RWPE1 (cell line): ENCODE results near the gene SLC6A19.

ENCODE experiments used
- CTCF ChIA-PET: fragments of 350-600 bp; sonication (Branson Sonifier 250); formaldehyde crosslinking; extraction: SDS; loops from one replicate; lab custom pipeline; 2021; lab: Yijun Ruan, JAX
- POLR2A ChIA-PET: fragments of 400-600 bp; formaldehyde crosslinking; extraction: SDS; loops from one replicate; lab custom pipeline; 2020; ENCODE audit warnings: antibody characterized with exemption; ENCODE audit not compliant: low non-redundant PET; lab: Yijun Ruan, JAX
- DNase-seq: peaks from one replicate; pipeline ENCODE4 v3.0.0; 2012; ENCODE audit warnings: low spot score
- H3K27ac ChIP-seq: fragments of 450-650 bp; 2 replicates; pipeline ENCODE4 v1.5.1; 2017
- TF ChIP-seq, protein P1 (sequence below): fragments of 450-650 bp; conservative IDR thresholded peaks from 2 replicates; pipeline ENCODE4 v1.5.1; 2017; ENCODE audit warnings: low read depth, mild to moderate bottlenecking

SLC6A19 gene

DNA sequence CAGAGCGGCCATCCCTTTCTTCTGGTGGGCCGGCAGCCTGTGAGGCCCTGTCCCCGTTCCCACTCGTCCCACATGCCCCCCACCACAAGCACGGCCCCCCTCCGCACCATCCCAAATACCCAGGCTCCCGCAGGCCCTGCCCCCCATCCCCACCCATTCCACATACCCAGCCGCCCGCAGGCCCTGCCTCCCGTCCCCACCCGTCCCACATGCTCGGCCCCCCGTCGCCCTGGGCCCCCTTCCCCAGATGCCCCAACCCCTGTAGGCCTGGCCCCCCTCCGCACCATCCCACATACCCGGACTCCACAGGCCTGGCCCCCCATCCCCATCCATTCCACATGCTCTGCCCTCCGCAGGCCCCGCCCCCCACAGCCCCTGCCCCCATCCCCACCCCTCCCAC lies 11.5 kb downstream of the SLC6A19 start:
- no peak for DNase-seq
- no peak overlapping the region for H3K27ac ChIP-seq
- TF ChIP-seq, protein P1, sequence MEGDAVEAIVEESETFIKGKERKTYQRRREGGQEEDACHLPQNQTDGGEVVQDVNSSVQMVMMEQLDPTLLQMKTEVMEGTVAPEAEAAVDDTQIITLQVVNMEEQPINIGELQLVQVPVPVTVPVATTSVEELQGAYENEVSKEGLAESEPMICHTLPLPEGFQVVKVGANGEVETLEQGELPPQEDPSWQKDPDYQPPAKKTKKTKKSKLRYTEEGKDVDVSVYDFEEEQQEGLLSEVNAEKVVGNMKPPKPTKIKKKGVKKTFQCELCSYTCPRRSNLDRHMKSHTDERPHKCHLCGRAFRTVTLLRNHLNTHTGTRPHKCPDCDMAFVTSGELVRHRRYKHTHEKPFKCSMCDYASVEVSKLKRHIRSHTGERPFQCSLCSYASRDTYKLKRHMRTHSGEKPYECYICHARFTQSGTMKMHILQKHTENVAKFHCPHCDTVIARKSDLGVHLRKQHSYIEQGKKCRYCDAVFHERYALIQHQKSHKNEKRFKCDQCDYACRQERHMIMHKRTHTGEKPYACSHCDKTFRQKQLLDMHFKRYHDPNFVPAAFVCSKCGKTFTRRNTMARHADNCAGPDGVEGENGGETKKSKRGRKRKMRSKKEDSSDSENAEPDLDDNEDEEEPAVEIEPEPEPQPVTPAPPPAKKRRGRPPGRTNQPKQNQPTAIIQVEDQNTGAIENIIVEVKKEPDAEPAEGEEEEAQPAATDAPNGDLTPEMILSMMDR: no peak
- ChIA-PET CTCF (no interaction called here), POLR2A (no interaction called here)

DNA sequence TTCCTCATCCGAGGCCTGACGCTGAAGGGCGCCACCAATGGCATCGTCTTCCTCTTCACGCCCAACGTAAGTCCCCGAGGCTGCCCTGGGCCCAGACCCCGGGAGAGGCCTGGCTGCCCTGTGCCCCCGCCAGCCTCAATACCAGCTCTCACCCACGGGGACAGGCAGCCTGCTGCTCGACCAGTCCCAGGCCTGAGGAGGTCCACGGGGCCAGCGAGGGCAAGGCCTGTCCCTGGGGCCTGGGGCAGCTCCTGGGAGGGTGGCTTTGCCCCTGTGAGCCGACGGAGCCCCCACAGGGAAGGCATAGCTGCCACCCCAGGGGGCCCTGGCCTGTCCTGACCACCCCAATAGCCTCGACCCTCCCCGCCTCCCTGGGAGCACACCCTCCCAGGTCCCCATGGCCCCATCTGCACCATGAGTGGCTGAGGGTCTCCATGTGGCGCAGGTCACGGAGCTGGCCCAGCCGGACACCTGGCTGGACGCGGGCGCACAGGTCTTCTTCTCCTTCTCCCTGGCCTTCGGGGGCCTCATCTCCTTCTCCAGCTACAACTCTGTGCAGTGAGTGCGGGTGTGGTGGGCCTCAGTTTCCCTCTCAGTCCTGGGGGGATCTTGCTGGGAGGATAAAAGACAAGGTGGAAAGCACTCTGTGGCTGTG lies 12.2 kb downstream of the SLC6A19 start:
- CTCF ChIA-PET: no interaction called here
- H3K27ac ChIP-seq: no peak overlapping the region
- POLR2A ChIA-PET: no interaction called here
- TF ChIP-seq, protein P1: no peak
- no peak for DNase-seq

DNA sequence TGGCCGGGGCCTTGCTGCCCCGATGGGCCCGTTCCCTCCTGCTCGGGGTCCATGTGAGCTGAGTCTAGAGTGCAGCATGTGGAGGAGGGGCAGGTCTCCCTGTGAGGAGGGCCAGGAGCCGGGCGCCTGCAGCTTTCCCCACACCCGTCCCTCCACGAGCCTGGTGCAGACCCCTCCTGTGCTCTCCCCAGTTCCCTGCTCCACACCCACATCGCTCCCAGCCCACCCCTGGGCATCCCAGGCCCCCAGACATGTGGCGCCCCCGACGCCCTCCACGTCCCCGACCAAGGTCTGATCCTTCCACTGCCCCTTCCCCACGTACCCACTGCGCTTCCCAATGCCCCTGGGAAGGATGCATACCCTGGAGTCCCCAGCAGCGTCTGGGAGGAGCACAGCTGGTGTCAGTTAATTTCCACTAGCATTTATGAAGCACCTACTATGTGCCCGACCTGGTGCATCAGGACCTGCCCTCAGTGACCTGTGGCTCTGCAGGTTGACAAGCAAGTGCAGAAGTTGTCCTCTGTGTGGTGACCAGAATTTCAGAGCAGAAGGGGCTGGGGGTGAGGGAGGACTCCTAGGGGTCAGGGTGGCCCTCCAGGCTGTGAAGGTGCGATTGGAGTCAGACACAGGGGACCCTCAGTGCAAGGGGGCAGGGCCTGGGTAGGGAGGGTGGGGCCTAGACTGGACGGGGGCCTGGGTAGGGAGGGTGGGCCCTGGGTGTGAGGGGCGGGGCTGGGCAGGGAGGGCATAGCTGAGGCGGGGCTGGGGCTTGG lies 13.0 kb downstream of the SLC6A19 start:
- POLR2A ChIA-PET: no interaction called here
- H3K27ac ChIP-seq: no peak overlapping the region
- TF ChIP-seq, protein P1: no peak
- CTCF ChIA-PET: interaction anchor here (0.5 kb wide), 1 partner anchor 387 kb away, joined by 4 read pairs; no protein-coding TSS in a partner anchor
- no peak for DNase-seq

DNA sequence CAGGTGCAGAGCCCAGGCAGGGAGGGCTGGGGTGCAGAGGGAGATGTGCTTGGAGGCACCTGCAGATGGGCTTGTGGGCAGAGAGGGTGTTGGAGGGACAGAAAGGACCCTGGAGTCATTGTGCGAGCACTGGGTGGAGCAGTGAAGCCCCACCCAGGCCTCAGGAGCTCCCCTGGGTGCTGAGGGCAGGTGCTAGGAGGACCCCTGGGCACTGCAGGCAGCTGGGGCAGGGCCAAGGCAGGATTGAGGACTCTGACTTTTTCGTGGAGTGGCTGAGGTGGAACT lies 13.5 kb downstream of the SLC6A19 start:
- POLR2A ChIA-PET: no interaction called here
- TF ChIP-seq, protein P1: no peak
- no peak overlapping the region for H3K27ac ChIP-seq
- CTCF ChIA-PET: interaction anchor here (0.5 kb wide), 1 partner anchor 387 kb away, joined by 4 read pairs; no protein-coding TSS in a partner anchor
- DNase-seq: no peak

DNA sequence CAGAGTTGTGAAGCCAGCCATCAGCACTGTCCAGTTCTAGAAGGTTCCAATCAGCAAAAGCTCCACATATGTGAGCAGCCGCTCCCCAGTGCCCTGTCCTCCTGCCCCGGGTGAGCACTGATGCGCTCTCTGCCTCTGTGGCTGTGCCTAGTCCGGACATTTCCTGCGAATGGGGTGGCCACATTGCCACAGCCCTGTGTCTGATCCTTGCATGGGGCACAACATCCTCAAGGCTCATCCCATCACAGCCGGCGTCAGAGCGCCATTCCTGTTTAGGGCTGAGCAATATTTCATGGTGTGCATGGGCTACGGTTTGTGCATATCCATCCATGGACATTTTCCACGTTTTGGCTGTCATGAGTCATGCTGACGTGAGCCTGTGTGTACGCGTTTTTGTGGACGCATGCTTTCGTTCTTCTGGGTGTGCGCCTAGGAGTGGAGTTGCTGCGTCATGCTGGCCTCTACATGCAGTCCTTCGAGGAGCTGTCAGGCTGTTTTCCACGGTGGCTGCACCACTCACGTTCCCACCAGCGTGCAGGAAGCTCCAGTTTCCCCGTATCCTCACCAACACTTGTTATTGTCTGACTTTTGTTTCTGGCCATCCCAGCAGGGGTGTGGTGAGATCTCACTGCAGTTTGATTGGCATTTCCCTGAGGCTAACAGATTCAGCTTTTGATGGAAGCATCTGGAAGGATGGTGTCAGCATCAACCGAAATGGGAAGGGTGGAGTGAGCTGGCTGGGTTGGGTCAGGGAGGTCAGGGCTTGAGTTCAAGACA lies 14.1 kb downstream of the SLC6A19 start:
- H3K27ac ChIP-seq: no peak overlapping the region
- no peak for DNase-seq
- TF ChIP-seq, protein P1: no peak
- ChIA-PET POLR2A (no interaction called here), CTCF (interaction anchor here (0.5 kb wide), 1 partner anchor 386 kb away, joined by 4 read pairs; no protein-coding TSS in a partner anchor)

DNA sequence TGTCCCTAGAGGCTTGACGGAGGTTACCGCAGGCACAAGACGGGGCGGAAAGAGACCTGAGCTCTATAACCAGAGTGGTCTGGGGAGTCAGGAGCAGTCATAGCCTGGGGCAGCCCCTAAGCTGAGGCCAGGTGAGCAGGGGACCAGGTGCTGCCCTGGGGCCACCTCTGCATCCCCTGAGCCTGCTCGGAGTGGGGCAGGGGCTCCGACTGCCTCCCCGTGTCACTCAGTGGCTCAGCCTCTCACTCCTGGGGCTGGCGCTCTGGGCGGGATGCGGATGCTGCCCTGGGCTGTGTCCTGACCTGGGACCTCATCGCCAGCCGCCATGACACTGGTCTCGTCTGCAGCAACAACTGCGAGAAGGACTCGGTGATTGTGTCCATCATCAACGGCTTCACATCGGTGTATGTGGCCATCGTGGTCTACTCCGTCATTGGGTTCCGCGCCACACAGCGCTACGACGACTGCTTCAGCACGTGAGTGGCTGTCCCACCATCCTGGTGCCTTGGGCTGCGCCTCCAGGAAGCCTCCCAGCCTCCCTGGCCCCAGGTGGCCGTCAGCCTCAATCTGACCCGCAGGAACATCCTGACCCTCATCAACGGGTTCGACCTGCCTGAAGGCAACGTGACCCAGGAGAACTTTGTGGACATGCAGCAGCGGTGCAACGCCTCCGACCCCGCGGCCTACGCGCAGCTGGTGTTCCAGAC lies 15.0 kb downstream of the SLC6A19 start:
- POLR2A ChIA-PET: no interaction called here
- TF ChIP-seq, protein P1: no peak
- H3K27ac ChIP-seq: no peak overlapping the region
- CTCF ChIA-PET: interaction anchor here (0.6 kb wide), 1 partner anchor 294 kb away, joined by 4 read pairs; no protein-coding TSS in a partner anchor
- DNase-seq: no peak
